WTC11 (cell line): ENCODE results near the gene SORCS2.

Experiments used
- ATF1 ChIP-seq: sonication (generic); formaldehyde crosslinking; IDR thresholded peaks from 2 replicates; pipeline ENCODE4 v1.8.1; 2023; ENCODE audit warnings: mild to moderate bottlenecking, moderate library complexity, missing genetic modification reagents
- CREB1 ChIP-seq: sonication (generic); formaldehyde crosslinking; IDR thresholded peaks from 2 replicates; pipeline ENCODE4 v1.8.0; 2023; ENCODE audit warnings: mild to moderate bottlenecking, missing genetic modification reagents
- GABPB1 ChIP-seq: sonication (generic); formaldehyde crosslinking; IDR thresholded peaks from 2 replicates; pipeline ENCODE4 v1.8.1; 2023; ENCODE audit warnings: mild to moderate bottlenecking, missing genetic modification reagents
- MLX ChIP-seq: sonication (generic); formaldehyde crosslinking; IDR thresholded peaks from 2 replicates; pipeline ENCODE4 v1.8.1; 2023; ENCODE audit warnings: mild to moderate bottlenecking, missing genetic modification reagents, moderate library complexity
- NR1H2 ChIP-seq: sonication (generic); formaldehyde crosslinking; IDR thresholded peaks from 2 replicates; pipeline ENCODE4 v1.9.0; 2021; ENCODE audit warnings: mild to moderate bottlenecking, moderate library complexity, missing genetic modification reagents
- SMAD4 ChIP-seq: sonication (generic); formaldehyde crosslinking; IDR thresholded peaks from 2 replicates; pipeline ENCODE4 v1.8.0; 2022; ENCODE audit warnings: mild to moderate bottlenecking, missing genetic modification reagents
- SOX15 ChIP-seq: fragments of 250-450 bp; sonication (Bioruptor Pico); IDR thresholded peaks from 2 replicates; pipeline ENCODE4 v1.9.0; 2021; ENCODE audit warnings: mild to moderate bottlenecking
- USF1 ChIP-seq: sonication (generic); formaldehyde crosslinking; IDR thresholded peaks from 2 replicates; pipeline ENCODE4 v1.8.0; 2022; ENCODE audit warnings: mild to moderate bottlenecking, missing genetic modification reagents
- TF ChIP-seq, protein P1 (sequence below): fragments of 200-600 bp; IDR thresholded peaks from 2 replicates; pipeline ENCODE4 v1.8.0; 2022; ENCODE audit warnings: antibody characterized with exemption
- TF ChIP-seq, protein P2 (sequence below): sonication (generic); formaldehyde crosslinking; IDR thresholded peaks from 2 replicates; pipeline ENCODE4 v1.8.1; 2023; ENCODE audit warnings: mild to moderate bottlenecking, missing genetic modification reagents, moderate library complexity
- TF ChIP-seq, protein P3 (sequence below): sonication (generic); formaldehyde crosslinking; IDR thresholded peaks from 2 replicates; pipeline ENCODE4 v1.8.1; 2022; ENCODE audit warnings: low read depth, missing genetic modification reagents, borderline replicate concordance

DNA sequence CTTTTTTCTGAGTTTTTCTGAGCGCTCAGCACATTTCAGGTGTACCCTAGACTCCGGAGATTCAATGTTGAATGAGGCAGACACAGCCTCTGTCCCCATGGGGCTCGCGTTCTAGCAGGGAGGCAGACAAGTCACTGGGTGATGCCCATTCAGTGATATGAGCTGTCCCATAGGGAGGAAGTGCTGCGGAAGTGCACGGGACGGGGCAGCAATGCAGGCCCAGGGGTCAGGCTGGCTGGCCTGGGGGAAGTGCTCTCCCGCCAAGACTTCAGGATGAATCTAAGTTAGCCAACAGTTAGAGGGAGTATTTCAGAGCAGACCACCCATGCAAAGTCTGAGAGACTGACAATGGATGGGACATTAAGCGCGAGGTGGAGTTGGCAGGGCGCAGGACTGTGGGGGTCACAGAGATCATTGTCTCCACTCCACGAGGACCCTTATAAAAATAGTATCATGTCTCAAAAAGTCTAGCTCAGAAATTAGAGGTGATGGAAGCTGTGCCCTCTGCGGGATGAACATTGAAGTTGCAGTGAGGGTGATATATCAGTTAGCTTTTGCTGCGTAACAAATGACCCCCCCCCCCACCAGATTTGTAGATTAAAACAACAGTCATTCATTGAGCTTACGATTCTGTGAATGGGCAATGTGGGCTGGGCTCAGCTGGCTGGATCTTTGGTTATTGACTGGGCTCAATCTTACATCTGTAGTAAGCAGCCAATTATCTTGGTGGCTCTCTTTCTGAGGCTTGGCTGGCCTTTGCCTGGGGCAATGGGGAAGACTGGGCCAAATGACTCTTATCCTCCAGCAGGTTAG is 226.0 kb downstream of the SORCS2 start:
- TF ChIP-seq GABPB1 (no peak), MLX (CRISPR knock-in tag) (no peak), SMAD4 (CRISPR knock-in tag) (no peak), USF1 (no peak), SOX15 (CRISPR knock-in tag) (no peak), CREB1 (CRISPR knock-in tag) (no peak), ATF1 (CRISPR knock-in tag) (no peak), NR1H2 (CRISPR knock-in tag) (no peak)
- TF ChIP-seq, protein P1, sequence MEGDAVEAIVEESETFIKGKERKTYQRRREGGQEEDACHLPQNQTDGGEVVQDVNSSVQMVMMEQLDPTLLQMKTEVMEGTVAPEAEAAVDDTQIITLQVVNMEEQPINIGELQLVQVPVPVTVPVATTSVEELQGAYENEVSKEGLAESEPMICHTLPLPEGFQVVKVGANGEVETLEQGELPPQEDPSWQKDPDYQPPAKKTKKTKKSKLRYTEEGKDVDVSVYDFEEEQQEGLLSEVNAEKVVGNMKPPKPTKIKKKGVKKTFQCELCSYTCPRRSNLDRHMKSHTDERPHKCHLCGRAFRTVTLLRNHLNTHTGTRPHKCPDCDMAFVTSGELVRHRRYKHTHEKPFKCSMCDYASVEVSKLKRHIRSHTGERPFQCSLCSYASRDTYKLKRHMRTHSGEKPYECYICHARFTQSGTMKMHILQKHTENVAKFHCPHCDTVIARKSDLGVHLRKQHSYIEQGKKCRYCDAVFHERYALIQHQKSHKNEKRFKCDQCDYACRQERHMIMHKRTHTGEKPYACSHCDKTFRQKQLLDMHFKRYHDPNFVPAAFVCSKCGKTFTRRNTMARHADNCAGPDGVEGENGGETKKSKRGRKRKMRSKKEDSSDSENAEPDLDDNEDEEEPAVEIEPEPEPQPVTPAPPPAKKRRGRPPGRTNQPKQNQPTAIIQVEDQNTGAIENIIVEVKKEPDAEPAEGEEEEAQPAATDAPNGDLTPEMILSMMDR: no peak
- TF ChIP-seq, protein P2, sequence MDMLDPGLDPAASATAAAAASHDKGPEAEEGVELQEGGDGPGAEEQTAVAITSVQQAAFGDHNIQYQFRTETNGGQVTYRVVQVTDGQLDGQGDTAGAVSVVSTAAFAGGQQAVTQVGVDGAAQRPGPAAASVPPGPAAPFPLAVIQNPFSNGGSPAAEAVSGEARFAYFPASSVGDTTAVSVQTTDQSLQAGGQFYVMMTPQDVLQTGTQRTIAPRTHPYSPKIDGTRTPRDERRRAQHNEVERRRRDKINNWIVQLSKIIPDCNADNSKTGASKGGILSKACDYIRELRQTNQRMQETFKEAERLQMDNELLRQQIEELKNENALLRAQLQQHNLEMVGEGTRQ: no peak
- TF ChIP-seq, protein P3, sequence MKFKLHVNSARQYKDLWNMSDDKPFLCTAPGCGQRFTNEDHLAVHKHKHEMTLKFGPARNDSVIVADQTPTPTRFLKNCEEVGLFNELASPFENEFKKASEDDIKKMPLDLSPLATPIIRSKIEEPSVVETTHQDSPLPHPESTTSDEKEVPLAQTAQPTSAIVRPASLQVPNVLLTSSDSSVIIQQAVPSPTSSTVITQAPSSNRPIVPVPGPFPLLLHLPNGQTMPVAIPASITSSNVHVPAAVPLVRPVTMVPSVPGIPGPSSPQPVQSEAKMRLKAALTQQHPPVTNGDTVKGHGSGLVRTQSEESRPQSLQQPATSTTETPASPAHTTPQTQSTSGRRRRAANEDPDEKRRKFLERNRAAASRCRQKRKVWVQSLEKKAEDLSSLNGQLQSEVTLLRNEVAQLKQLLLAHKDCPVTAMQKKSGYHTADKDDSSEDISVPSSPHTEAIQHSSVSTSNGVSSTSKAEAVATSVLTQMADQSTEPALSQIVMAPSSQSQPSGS: no peak
